ENCODE measurements around the gene IMP4. TPM values are rescaled to one million over a fixed set of nuclear protein-coding genes. Genes with fewer than 3 reads are reported as not detected.

The IMP4 gene
- total RNA-seq, 3 donors from 2014 or later: 94.7 to 114 (median 113) TPM

GRCh38 chr2:130346041-130346740 is 3.5 kb downstream of the IMP4 start:
- intact Hi-C loops (cut with DNase I; ENCODE audit: low total_unique reads): no loop called here
- peaks cover 10% of the 10 kb centered on the region for H3K36me3 ChIP-seq
- no peak for DNase-seq (ENCODE audit: low spot score in 2 of 2)

GRCh38 chr2:130346741-130347066 is 4.0 kb downstream of the IMP4 start:
- TF ChIP-seq POLR2AphosphoS5 (IDR thresholded peaks at IDR 0.05) (no peak), POLR2A (IDR thresholded peaks at IDR 0.05) (no peak)
- TF ChIP-seq, protein P1, sequence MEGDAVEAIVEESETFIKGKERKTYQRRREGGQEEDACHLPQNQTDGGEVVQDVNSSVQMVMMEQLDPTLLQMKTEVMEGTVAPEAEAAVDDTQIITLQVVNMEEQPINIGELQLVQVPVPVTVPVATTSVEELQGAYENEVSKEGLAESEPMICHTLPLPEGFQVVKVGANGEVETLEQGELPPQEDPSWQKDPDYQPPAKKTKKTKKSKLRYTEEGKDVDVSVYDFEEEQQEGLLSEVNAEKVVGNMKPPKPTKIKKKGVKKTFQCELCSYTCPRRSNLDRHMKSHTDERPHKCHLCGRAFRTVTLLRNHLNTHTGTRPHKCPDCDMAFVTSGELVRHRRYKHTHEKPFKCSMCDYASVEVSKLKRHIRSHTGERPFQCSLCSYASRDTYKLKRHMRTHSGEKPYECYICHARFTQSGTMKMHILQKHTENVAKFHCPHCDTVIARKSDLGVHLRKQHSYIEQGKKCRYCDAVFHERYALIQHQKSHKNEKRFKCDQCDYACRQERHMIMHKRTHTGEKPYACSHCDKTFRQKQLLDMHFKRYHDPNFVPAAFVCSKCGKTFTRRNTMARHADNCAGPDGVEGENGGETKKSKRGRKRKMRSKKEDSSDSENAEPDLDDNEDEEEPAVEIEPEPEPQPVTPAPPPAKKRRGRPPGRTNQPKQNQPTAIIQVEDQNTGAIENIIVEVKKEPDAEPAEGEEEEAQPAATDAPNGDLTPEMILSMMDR (IDR thresholded peaks at IDR 0.05): no peak
- Histone ChIP-seq H3K36me3 (peaks cover 10% of the 10 kb centered on the region), H3K9me3 (no peaks in the 10 kb centered on the region), H3K27ac (no peak overlapping the region), H3K4me3 (no peak overlapping the region), H3K27me3 (no peaks in the 10 kb centered on the region), H3K4me1 (peaks cover 0 to 7% of the 10 kb centered on the region in 2 donors)
- intact Hi-C loops (cut with DNase I; ENCODE audit: low total_unique reads): no loop called here
- DNase-seq (ENCODE audit: low spot score in 2 of 2): no peak

More at GRCh38 chr2:130346041-130346740, 3.5 kb downstream of the IMP4 start:
- H3K4me1 ChIP-seq: peaks cover 0 to 7% of the 10 kb centered on the region in 2 donors
- H3K27me3 ChIP-seq: no peaks in the 10 kb centered on the region
- no peak overlapping the region for H3K4me3 ChIP-seq
- H3K27ac ChIP-seq: no peak overlapping the region
- H3K9me3 ChIP-seq: no peaks in the 10 kb centered on the region
- TF ChIP-seq, protein P1 (IDR thresholded peaks at IDR 0.05): no peak
- no peak for TF ChIP-seq POLR2A (IDR thresholded peaks at IDR 0.05)
- no peak for TF ChIP-seq POLR2AphosphoS5 (IDR thresholded peaks at IDR 0.05)

DNA sequence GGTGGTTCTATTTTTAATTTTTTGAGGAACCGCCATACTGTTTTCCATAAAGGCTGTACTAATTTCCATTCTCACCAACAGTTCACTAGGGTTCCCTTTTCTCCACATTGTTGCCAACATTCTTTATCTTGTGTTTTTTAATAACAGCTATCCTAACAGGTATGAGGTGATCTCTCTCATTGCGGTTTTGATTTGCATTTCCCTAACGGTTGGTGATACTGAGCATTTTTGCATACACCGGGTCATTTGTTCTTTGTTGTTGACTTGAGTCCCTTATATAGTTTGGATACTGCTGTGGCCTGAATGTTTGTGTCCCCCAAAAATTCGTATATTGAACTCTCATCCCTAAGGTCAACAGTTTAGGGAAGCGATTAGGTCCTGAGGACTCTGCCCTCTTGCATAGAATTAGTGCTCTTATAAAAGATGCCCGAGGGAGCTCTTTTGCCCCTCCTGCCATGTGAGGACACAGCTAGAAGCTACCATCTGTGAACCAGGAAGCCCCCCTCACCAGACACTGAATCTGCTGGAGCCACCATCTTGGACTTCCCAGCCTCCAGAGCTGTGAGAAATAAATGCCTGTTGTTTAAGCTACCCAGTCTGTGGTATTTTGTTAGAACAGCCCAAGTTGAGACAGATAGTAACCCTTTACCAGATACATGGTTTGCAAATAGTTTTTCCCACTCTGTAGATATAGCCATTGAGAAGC is 4.7 kb downstream of the IMP4 start:
- Histone ChIP-seq H3K36me3 (peaks cover 10% of the 10 kb centered on the region), H3K9me3 (no peaks in the 10 kb centered on the region), H3K4me3 (no peak overlapping the region), H3K4me1 (peaks cover 0 to 7% of the 10 kb centered on the region in 2 donors), H3K27me3 (no peaks in the 10 kb centered on the region), H3K27ac (no peak overlapping the region)
- TF ChIP-seq POLR2AphosphoS5 (IDR thresholded peaks at IDR 0.05) (no peak), POLR2A (IDR thresholded peaks at IDR 0.05) (no peak)
- TF ChIP-seq, protein P1 (IDR thresholded peaks at IDR 0.05): no peak
- no peak for DNase-seq (ENCODE audit: low spot score in 2 of 2)
- intact Hi-C loops (cut with DNase I; ENCODE audit: low total_unique reads): no loop called here

DNA sequence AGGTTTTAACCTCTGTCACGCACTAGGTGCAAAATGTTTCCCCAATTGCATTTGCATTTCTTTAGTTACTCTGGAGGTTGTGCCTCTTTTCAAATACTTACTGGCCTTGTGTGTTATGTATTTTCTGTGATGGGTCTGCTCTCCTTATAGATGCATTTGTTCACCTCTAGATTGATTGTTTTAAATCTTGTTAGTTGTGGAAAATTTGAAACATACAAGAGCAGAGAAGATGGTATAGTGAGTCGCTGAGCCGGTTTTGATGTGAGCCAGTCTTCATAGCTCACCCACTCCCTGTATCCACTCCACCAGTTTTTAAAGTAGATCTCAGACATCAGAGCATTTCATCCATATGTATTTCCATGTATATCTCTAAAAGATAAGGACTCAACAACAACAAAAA is 6.5 kb downstream of the IMP4 start:
- H3K27me3 ChIP-seq: no peaks in the 10 kb centered on the region
- intact Hi-C loops (cut with DNase I; ENCODE audit: low total_unique reads): no loop called here

GRCh38 chr2:130351711-130352110 is 9.0 kb downstream of the IMP4 start:
- no peak for DNase-seq (ENCODE audit: low spot score in 2 of 2)
- Histone ChIP-seq H3K4me3 (no peak overlapping the region), H3K36me3 (peaks cover 1% of the 10 kb centered on the region), H3K4me1 (peaks cover 0 to 10% of the 10 kb centered on the region in 2 donors), H3K9me3 (no peaks in the 10 kb centered on the region), H3K27me3 (no peaks in the 10 kb centered on the region), H3K27ac (no peak overlapping the region)
- TF ChIP-seq, protein P1 (IDR thresholded peaks at IDR 0.05): no peak
- TF ChIP-seq POLR2AphosphoS5 (IDR thresholded peaks at IDR 0.05): no peak
- no peak for TF ChIP-seq POLR2A (IDR thresholded peaks at IDR 0.05)
- intact Hi-C loops (cut with DNase I; ENCODE audit: low total_unique reads): no loop called here

More for the DNA sequence above, 6.5 kb downstream of the IMP4 start:
- no peaks in the 10 kb centered on the region for H3K4me1 ChIP-seq
- no peak for TF ChIP-seq POLR2A (IDR thresholded peaks at IDR 0.05)
- H3K9me3 ChIP-seq: no peaks in the 10 kb centered on the region
- peaks cover 10% of the 10 kb centered on the region for H3K36me3 ChIP-seq
- H3K27ac ChIP-seq: no peak overlapping the region
- H3K4me3 ChIP-seq: no peak overlapping the region
- no peak for DNase-seq (ENCODE audit: low spot score in 2 of 2)

Data from breast epithelium (tissue), 4 donors.